Measurements from ENCODE around the gene FHOD3. TPM values are rescaled to one million over a fixed set of nuclear protein-coding genes. Genes with fewer than 3 reads are reported as not detected.

FHOD3 gene
- total and polyA plus RNA-seq, 2 of the 4 experiments (the other 2 are of a cell fraction), result 14.6 to 16.0 TPM

DNA sequence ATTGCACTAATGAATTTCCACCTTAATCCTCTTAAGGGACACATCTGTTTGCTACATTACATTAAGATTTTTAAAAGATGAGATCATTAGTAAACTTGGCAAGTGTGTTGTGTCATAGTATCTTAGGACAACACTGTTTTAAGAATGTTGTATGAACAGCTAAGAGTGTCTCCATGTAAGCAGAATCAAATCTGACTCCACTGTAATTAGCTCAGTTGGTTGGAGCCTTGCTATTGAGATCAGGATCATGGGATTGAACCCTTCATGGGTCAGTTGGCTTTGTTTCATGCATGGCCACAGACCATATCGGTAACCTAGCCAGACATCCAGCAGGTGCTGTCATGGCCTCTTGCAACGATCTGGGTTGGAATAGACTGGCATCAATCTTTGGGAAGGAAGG lies 5.2 kb downstream of the FHOD3 start:
- no peaks in the 10 kb centered on the region for H3K9me3 ChIP-seq (ENCODE audit: control insufficient read depth, insufficient read depth, low read length)
- H3K9ac ChIP-seq (ENCODE audit: low read depth, low read length), result no peak overlapping the region
- H3K23ac ChIP-seq (ENCODE audit: low read depth, low read length), result no peak overlapping the region
- DNase-seq (peak; percentile 42), ATAC-seq (ENCODE audit: low read depth) (no peak)
- no TSS peak for BruUV-seq (replicated peaks)
- H2AK5ac ChIP-seq (ENCODE audit: low read depth, low read length), result no peak overlapping the region
- H3K4ac ChIP-seq (ENCODE audit: low read depth, low read length), result no peak overlapping the region
- H3K9me1 ChIP-seq (ENCODE audit: insufficient read depth, low read length), result peaks cover 17% of the 10 kb centered on the region
- no peak overlapping the region for H3K56ac ChIP-seq (ENCODE audit: extremely low read depth, insufficient read depth, low read length)
- H2AK9ac ChIP-seq (replicated peaks; ENCODE audit: low read depth, low read length, poor library complexity), result no peak overlapping the region
- POLR2A ChIA-PET (ENCODE audit: unreplicated experiment), result no interaction called here
- no peak overlapping the region for H2BK5ac ChIP-seq (ENCODE audit: low read depth, low read length, poor library complexity, severe bottlenecking)
- TF ChIP-seq, protein P1, sequence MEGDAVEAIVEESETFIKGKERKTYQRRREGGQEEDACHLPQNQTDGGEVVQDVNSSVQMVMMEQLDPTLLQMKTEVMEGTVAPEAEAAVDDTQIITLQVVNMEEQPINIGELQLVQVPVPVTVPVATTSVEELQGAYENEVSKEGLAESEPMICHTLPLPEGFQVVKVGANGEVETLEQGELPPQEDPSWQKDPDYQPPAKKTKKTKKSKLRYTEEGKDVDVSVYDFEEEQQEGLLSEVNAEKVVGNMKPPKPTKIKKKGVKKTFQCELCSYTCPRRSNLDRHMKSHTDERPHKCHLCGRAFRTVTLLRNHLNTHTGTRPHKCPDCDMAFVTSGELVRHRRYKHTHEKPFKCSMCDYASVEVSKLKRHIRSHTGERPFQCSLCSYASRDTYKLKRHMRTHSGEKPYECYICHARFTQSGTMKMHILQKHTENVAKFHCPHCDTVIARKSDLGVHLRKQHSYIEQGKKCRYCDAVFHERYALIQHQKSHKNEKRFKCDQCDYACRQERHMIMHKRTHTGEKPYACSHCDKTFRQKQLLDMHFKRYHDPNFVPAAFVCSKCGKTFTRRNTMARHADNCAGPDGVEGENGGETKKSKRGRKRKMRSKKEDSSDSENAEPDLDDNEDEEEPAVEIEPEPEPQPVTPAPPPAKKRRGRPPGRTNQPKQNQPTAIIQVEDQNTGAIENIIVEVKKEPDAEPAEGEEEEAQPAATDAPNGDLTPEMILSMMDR (conservative IDR thresholded peaks at IDR 0.05; ENCODE audit: low read depth, low read length), result no peak
- TF ChIP-seq MXI1 (IDR thresholded peaks at IDR 0.05; ENCODE audit: borderline replicate concordance, low read depth, low read length) (no peak), CEBPB (IDR thresholded peaks at IDR 0.05; ENCODE audit: low read depth, low read length) (peak; percentile 37; the same call in 1 of the 2 replicates)
- H4K20me1 ChIP-seq (ENCODE audit: insufficient read depth, low read length), result no peaks in the 10 kb centered on the region
- H2BK120ac ChIP-seq (ENCODE audit: low read depth, low read length), result no peak overlapping the region
- H2BK20ac ChIP-seq (ENCODE audit: low read depth, low read length), result no peak overlapping the region
- H3K27me3 ChIP-seq (ENCODE audit: control insufficient read depth, insufficient read depth, low read length), result no peaks in the 10 kb centered on the region; the same call in 1 of the 2 replicates
- intact Hi-C loops (cut with micrococcal nuclease) (no loop called here), dilution Hi-C loops (cut with HindIII; ENCODE audit: low sequenced_read_pairs, unreplicated experiment) (no loop called here), in situ Hi-C loops (cut with MboI; ENCODE audit: low sequenced_read_pairs) (no loop called here)
- H3K79me1 ChIP-seq (ENCODE audit: low read depth in 1 of 2, low read length in 2 of 2), result peaks cover 3 to 49% of the 10 kb centered on the region in 2 experiments; a peak in 2 of 4 replicates
- no peak overlapping the region for H4K91ac ChIP-seq (ENCODE audit: insufficient read depth, low read depth, low read length)
- WGBS, 2 experiments (ENCODE audit: extremely low coverage in 2 of 2, insufficient read length in 1 of 2), result no CpG with 5 or more reads among the region's 2 CpGs
- H2BK15ac ChIP-seq (ENCODE audit: low read depth, low read length), result no peak overlapping the region
- no peaks in the 10 kb centered on the region for H3K36me3 ChIP-seq (ENCODE audit: control insufficient read depth, insufficient read depth, low read length)
- H2AFZ ChIP-seq (replicated peaks; ENCODE audit: low read length, poor library complexity), result no peak overlapping the region
- H3K4me1 ChIP-seq (ENCODE audit: control insufficient read depth, insufficient read depth, low read length), result peaks cover 13% of the 10 kb centered on the region
- CTCF ChIA-PET, result no interaction called here
- no peak overlapping the region for H4K8ac ChIP-seq (ENCODE audit: low read depth in 2 of 2, low read length in 2 of 2)
- H3K4me2 ChIP-seq (ENCODE audit: low read depth, low read length), result no peak overlapping the region
- no peak overlapping the region; the same call in 1 of the 2 replicates for H4K5ac ChIP-seq (ENCODE audit: low read depth, low read length)
- H3K4me3 ChIP-seq (ENCODE audit: insufficient read depth, low read depth, low read length), result no peak overlapping the region
- no peak overlapping the region for H3K18ac ChIP-seq (ENCODE audit: low read depth, low read length)
- H3K27ac ChIP-seq (ENCODE audit: insufficient read depth, low read length), result no peak overlapping the region
- H3K14ac ChIP-seq (replicated peaks; ENCODE audit: low read depth, low read length), result peak overlapping the region; percentile 2; the same call in 1 of the 2 replicates

All from IMR-90 (cell line).